ENCODE data around the gene GAS6. TPM values are rescaled to one million over a fixed set of nuclear protein-coding genes. Genes with fewer than 3 reads are reported as not detected.

The GAS6 gene
- total RNA-seq, 4 donors from 2014 or later, result 128 to 287 (median 199) TPM

DNA sequence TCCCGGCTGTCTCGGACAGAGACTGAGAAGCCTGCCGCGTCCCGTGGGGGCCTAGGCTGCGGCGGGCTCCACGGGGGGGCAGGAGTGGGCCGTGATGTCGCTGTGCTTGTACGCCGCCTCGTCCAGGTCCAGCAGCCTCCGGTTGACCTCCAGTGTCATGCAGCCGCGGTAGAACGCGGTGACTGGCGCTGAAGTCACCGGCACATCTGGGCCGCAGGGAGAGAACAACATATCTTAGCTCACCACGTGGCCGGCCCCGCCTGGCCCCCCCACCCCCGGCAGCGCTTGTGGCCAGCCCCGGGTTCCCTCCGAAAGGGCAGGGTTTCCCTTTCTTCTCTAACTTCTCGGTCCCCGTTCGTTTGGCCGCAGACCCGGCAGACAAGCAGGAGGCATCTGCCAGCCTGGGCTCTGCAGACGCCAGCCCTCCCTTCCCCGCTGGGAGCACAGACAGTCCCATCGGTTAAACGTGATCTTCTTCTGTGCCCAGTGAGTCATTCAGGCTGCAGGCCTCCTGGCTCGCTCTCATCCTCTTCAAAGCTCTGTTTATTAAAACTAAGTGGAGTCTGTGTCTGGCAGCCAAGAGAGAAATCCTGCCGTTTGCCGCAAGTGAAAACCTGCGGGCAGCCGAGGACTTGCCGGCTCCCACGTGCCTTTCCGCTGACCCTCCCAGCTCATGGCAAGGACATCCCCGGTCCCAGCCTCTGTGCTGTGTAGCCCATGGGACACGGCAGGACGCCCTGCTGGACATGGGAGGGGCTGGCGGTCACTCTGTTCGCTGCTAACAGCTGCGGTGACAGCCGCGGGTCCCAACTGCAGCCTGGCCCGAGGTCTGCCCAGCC lies 42.8 kb downstream of the GAS6 start:
- H3K36me3 ChIP-seq, result no peaks in the 10 kb centered on the region
- TF ChIP-seq, protein P1, sequence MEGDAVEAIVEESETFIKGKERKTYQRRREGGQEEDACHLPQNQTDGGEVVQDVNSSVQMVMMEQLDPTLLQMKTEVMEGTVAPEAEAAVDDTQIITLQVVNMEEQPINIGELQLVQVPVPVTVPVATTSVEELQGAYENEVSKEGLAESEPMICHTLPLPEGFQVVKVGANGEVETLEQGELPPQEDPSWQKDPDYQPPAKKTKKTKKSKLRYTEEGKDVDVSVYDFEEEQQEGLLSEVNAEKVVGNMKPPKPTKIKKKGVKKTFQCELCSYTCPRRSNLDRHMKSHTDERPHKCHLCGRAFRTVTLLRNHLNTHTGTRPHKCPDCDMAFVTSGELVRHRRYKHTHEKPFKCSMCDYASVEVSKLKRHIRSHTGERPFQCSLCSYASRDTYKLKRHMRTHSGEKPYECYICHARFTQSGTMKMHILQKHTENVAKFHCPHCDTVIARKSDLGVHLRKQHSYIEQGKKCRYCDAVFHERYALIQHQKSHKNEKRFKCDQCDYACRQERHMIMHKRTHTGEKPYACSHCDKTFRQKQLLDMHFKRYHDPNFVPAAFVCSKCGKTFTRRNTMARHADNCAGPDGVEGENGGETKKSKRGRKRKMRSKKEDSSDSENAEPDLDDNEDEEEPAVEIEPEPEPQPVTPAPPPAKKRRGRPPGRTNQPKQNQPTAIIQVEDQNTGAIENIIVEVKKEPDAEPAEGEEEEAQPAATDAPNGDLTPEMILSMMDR (IDR thresholded peaks at IDR 0.05), result peak in 2 of 4 experiments; percentile 16 to 29
- no peak for TF ChIP-seq POLR2A (IDR thresholded peaks at IDR 0.05)
- H3K27ac ChIP-seq, result peak overlapping the region; percentile 87 to 88
- no peaks in the 10 kb centered on the region for H3K9me3 ChIP-seq
- peak; percentile 87 to 94 for DNase-seq
- intact Hi-C loops (cut with DNase I; ENCODE audit: low total_unique reads), result no loop called here
- H3K27me3 ChIP-seq, result no peaks in the 10 kb centered on the region
- H3K4me3 ChIP-seq, result no peak overlapping the region
- peaks cover 11 to 20% of the 10 kb centered on the region in 2 donors for H3K4me1 ChIP-seq

GRCh38 chr13:113819731-113820715 lies 43.9 kb downstream of the GAS6 start:
- no peak for DNase-seq
- Histone ChIP-seq H3K27me3 (no peaks in the 10 kb centered on the region), H3K27ac (peak overlapping the region; percentile 87 to 88), H3K9me3 (no peaks in the 10 kb centered on the region), H3K4me3 (no peak overlapping the region), H3K36me3 (no peaks in the 10 kb centered on the region), H3K4me1 (peaks cover 11 to 20% of the 10 kb centered on the region in 2 donors)
- no peak for TF ChIP-seq POLR2A (IDR thresholded peaks at IDR 0.05)
- TF ChIP-seq, protein P1 (IDR thresholded peaks at IDR 0.05), result no peak
- intact Hi-C loops (cut with DNase I; ENCODE audit: low total_unique reads), result loop anchor here (5.0 kb wide), 1 partner anchor 127 kb away; no protein-coding TSS in a partner anchor

DNA sequence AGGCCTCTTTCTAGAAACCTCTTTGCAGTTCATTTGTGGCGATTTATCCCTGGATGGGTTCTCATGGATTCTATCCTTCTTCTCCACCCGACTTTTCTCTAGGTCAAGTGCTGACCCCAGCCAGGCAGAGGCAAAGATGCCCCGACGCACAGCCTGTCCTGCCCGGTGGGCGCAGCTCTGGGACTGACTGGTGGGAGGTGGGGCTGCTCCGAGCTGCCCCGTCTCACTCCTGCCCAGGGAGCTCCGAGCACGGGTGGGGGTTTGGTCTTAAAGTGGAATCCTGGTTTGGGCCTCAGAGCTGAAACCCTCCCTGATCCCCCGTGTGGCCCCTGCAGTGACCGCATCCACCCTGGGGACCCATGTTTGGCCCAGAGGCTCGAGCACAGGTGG lies 44.5 kb downstream of the GAS6 start:
- no peak for DNase-seq
- no peaks in the 10 kb centered on the region for H3K27me3 ChIP-seq
- H3K9me3 ChIP-seq, result no peaks in the 10 kb centered on the region
- TF ChIP-seq, protein P1 (IDR thresholded peaks at IDR 0.05), result no peak
- TF ChIP-seq POLR2A (IDR thresholded peaks at IDR 0.05), result no peak
- intact Hi-C loops (cut with DNase I; ENCODE audit: low total_unique reads), result loop anchor here (5.0 kb wide), 1 partner anchor 128 kb away; no protein-coding TSS in a partner anchor
- no peak overlapping the region for H3K4me3 ChIP-seq
- H3K4me1 ChIP-seq, result peaks cover 11 to 20% of the 10 kb centered on the region in 2 donors
- H3K27ac ChIP-seq, result peak overlapping the region; percentile 87 to 88
- H3K36me3 ChIP-seq, result no peaks in the 10 kb centered on the region

- TF ChIP-seq POLR2A (IDR thresholded peaks at IDR 0.05), result no peak
- TF ChIP-seq, protein P1 (IDR thresholded peaks at IDR 0.05), result no peak
- peak overlapping the region; percentile 87 to 88 for H3K27ac ChIP-seq
- peaks cover 11 to 20% of the 10 kb centered on the region in 2 donors for H3K4me1 ChIP-seq
These were observed 45.1 kb downstream of the GAS6 start for GRCh38 chr13:113818700-113819295.

More at GRCh38 chr13:113818700-113819295, 45.1 kb downstream of the GAS6 start:
- H3K36me3 ChIP-seq, result no peaks in the 10 kb centered on the region
- no peaks in the 10 kb centered on the region for H3K27me3 ChIP-seq
- no peaks in the 10 kb centered on the region for H3K9me3 ChIP-seq
- H3K4me3 ChIP-seq, result no peak overlapping the region
- peak in 1 of 2 donors; percentile 42 for DNase-seq
- intact Hi-C loops (cut with DNase I; ENCODE audit: low total_unique reads), result loop anchor here (5.0 kb wide), 1 partner anchor 129 kb away; no protein-coding TSS in a partner anchor

All from uterus (tissue), 4 donors.